H1 (cell line): ENCODE data around the gene PTPRT. TPM values are rescaled to one million over a fixed set of nuclear protein-coding genes. Genes with fewer than 3 reads are reported as not detected.

ENCODE experiments used
- ATF2 ChIP-seq: IDR thresholded peaks from 2 replicates; pipeline ENCODE4 v1.6.1; 2012; ENCODE audit warnings: low read length, inconsistent platforms
- CBX8 ChIP-seq: fragments of 300-800, 300-1000 bp; sonication (generic); IDR thresholded peaks from 2 replicates; pipeline ENCODE4 v1.7.1; 2016; ENCODE audit warnings: low read depth, low read length, borderline replicate concordance
- CHD7 ChIP-seq: fragments of 300-600 bp; sonication (generic); IDR thresholded peaks from 2 replicates; pipeline ENCODE4 v1.7.1; 2012; ENCODE audit warnings: low read length, moderate library complexity, mild to moderate bottlenecking, inconsistent platforms; ENCODE audit not compliant: insufficient replicate concordance
- EGR1 ChIP-seq: IDR thresholded peaks from 2 replicates; pipeline ENCODE4 v1.6.1; 2011; ENCODE audit warnings: low read depth, low read length, borderline replicate concordance
- GTF2F1 ChIP-seq: IDR thresholded peaks from 2 replicates; pipeline ENCODE4 v1.6.1; 2012; ENCODE audit warnings: low read depth, low read length, improper control_type of control experiment, borderline replicate concordance
- KDM1A ChIP-seq: fragments of 200-600, 300-600 bp; sonication (generic); IDR thresholded peaks from 2 replicates; pipeline ENCODE4 v1.7.1; 2016; ENCODE audit warnings: mild to moderate bottlenecking, low read length, borderline replicate concordance
- PHF8 ChIP-seq: fragments of 200-600 bp; sonication (generic); conservative IDR thresholded peaks from 2 replicates; pipeline ENCODE4 v1.7.1; 2012; ENCODE audit warnings: low read depth, mild to moderate bottlenecking, inconsistent platforms, low read length, moderate library complexity
- SIN3A ChIP-seq, 2 experiments: IDR thresholded peaks in 1 of 2; conservative IDR thresholded peaks in 1 of 2; 2 replicates each; pipeline ENCODE4 v1.6.1; 2011 to 2012; ENCODE audit warnings: low read length in 2 of 2, improper control_type of control experiment in 1 of 2, low read depth in 1 of 2, mild to moderate bottlenecking in 1 of 2
- TAF1 ChIP-seq: IDR thresholded peaks from 2 replicates; pipeline ENCODE4 v1.6.1; 2011; ENCODE audit warnings: mild to moderate bottlenecking, low read depth, low read length
- polyA plus RNA-seq, 7 experiments: library from polyadenylated mRNA; depleted of rRNA in 3 of 7; stranded (reverse) in 5 of 7; unstranded in 2 of 7; fragments of >200 nt in 5 of 7; fragments of 200-250 nt in 2 of 7; gene quantifications; 1 replicate in 5 of 7; 2 replicates in 1 of 7; 4 replicates in 1 of 7; pipeline versions ENCODE4 v1.2.1 to v1.2.3, GENCODE V29; 2011 to 2013; ENCODE audit warnings: missing spikeins in 2 of 7, mixed read lengths in 2 of 7
- total RNA-seq: library from RNA; stranded (reverse); fragmentation: NEBNext Ultra II Directional; extraction: Animal tissue kit (Norgen Biotek cat#: 25700); gene quantifications from 2 replicates; pipeline ENCODE4 v1.2.1, GENCODE V29; 2021

PTPRT gene
- total and polyA plus RNA-seq, 2 of the 8 experiments (the other 6 are each of a cell fraction or from before 2014, with no cell fraction given): 0.33 to 1.8 TPM

- TF ChIP-seq CHD7 (no peak), EGR1 (no peak), SIN3A (conservative IDR thresholded peaks at IDR 0.05 in 1 of 2, IDR thresholded peaks at IDR 0.05 in 1 of 2; ENCODE audit: low read depth in 1 of 2, low read length in 2 of 2) (no peak), ATF2 (no peak), KDM1A (no peak), TAF1 (no peak), CBX8 (no peak), PHF8 (no peak), GTF2F1 (no peak)
These were observed 449.4 kb downstream of the PTPRT start (continued) for GRCh38 chr20:42740226-42740870.
